Measurements from ENCODE around the gene AJAP1.

GRCh38 chr1:4726620-4727341 is 72.4 kb downstream of the AJAP1 start:
- TF ChIP-seq GABPA (IDR thresholded peaks at IDR 0.05; ENCODE audit: low read depth) (no peak), CTCF (IDR thresholded peaks at IDR 0.05; ENCODE audit: insufficient read depth, low read length) (no peak), POLR2AphosphoS5 (IDR thresholded peaks at IDR 0.05; ENCODE audit: low read depth) (no peak), REST (IDR thresholded peaks at IDR 0.05; ENCODE audit: insufficient replicate concordance, low read depth) (no peak)
